PFSK-1 (cell line): Measurements from ENCODE around the gene NUBPL.

Experiments used
- FOXP2 ChIP-seq: optimal IDR thresholded peaks from 2 replicates; pipeline ENCODE3; 2011; ENCODE audit warnings: borderline replicate concordance, control low read depth, inconsistent platforms; ENCODE audit not compliant: insufficient read depth; ENCODE audit errors: extremely low read length, extremely low read depth
- POLR2AphosphoS5 ChIP-seq: IDR thresholded peaks from 2 replicates; pipeline ENCODE4 v1.6.1; 2012; ENCODE audit warnings: low read depth, mild to moderate bottlenecking, control low read depth, low read length, moderate library complexity
- SIN3A ChIP-seq: IDR thresholded peaks from 2 replicates; pipeline ENCODE4 v1.6.1; 2012; ENCODE audit warnings: mild to moderate bottlenecking, low read length, moderate library complexity, borderline replicate concordance; ENCODE audit not compliant: insufficient read depth
- TAF1 ChIP-seq: IDR thresholded peaks from 2 replicates; pipeline ENCODE4 v1.6.1; 2012; ENCODE audit warnings: low read length, control low read depth, borderline replicate concordance; ENCODE audit not compliant: insufficient read depth
- TF ChIP-seq, protein P1 (sequence below), 2 experiments: IDR thresholded peaks; 2 replicates each; pipeline versions ENCODE4 v1.6.1 to v1.8.0; 2011 to 2012; ENCODE audit warnings: low read depth in 2 of 2, low read length in 2 of 2, control low read depth in 1 of 2, inconsistent platforms in 1 of 2, mild to moderate bottlenecking in 1 of 2, moderate library complexity in 1 of 2; ENCODE audit not compliant: insufficient read depth in 1 of 2

NUBPL gene

GRCh38 chr14:31828946-31829868 is 268.0 kb downstream of the NUBPL start:
- no peak for TF ChIP-seq POLR2AphosphoS5
- no peak for TF ChIP-seq SIN3A
- TF ChIP-seq, protein P1, sequence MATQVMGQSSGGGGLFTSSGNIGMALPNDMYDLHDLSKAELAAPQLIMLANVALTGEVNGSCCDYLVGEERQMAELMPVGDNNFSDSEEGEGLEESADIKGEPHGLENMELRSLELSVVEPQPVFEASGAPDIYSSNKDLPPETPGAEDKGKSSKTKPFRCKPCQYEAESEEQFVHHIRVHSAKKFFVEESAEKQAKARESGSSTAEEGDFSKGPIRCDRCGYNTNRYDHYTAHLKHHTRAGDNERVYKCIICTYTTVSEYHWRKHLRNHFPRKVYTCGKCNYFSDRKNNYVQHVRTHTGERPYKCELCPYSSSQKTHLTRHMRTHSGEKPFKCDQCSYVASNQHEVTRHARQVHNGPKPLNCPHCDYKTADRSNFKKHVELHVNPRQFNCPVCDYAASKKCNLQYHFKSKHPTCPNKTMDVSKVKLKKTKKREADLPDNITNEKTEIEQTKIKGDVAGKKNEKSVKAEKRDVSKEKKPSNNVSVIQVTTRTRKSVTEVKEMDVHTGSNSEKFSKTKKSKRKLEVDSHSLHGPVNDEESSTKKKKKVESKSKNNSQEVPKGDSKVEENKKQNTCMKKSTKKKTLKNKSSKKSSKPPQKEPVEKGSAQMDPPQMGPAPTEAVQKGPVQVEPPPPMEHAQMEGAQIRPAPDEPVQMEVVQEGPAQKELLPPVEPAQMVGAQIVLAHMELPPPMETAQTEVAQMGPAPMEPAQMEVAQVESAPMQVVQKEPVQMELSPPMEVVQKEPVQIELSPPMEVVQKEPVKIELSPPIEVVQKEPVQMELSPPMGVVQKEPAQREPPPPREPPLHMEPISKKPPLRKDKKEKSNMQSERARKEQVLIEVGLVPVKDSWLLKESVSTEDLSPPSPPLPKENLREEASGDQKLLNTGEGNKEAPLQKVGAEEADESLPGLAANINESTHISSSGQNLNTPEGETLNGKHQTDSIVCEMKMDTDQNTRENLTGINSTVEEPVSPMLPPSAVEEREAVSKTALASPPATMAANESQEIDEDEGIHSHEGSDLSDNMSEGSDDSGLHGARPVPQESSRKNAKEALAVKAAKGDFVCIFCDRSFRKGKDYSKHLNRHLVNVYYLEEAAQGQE (IDR thresholded peaks at IDR 0.05; ENCODE audit: insufficient read depth in 1 of 2, low read depth in 2 of 2, low read length in 2 of 2) = no peak
- TF ChIP-seq FOXP2 = no peak
- TF ChIP-seq TAF1 = no peak

DNA sequence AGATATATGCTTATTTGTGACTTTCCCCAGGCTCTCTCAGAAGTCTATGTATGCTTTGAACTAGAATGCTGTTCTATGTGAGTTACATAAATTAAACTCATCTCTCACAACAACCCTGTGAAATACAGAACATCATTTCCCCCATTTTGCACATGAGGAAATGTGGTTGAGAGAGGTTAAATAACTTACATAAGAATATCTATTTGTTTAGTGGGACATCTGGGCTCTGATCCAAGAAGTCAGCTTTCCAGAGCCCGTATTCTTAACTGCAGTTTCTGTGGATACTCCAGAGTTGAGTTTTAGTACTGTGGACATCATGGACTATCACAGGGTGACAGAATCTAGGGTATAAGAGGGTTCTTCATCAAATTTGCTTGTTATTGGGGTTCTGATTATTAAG is 273.4 kb downstream of the NUBPL start:
- TF ChIP-seq, protein P1 (IDR thresholded peaks at IDR 0.05; ENCODE audit: insufficient read depth in 1 of 2, low read depth in 2 of 2, low read length in 2 of 2) = no peak
- TF ChIP-seq SIN3A = no peak
- TF ChIP-seq TAF1 = no peak
- no peak for TF ChIP-seq POLR2AphosphoS5
- no peak for TF ChIP-seq FOXP2

DNA sequence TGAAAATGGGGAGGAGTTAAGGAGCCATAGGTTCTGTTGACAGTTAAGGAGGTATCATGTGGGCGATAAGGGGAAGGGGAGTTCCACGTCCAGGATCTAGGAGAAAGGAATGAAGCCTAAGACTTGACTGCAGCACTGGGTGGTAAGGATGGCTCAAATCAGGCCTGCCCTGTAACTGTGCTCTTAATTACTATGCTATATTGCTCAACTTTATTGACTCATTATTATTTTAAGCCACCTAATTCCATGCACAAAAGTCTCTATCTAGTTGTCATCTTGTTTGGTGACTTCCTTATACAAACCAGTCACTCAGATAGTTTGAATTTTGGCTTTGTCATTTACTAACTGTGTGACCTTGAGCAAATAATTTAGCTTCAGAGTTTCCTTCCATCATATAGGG is 273.8 kb downstream of the NUBPL start:
- TF ChIP-seq POLR2AphosphoS5 = no peak
- TF ChIP-seq SIN3A = no peak
- TF ChIP-seq, protein P1 (IDR thresholded peaks at IDR 0.05; ENCODE audit: insufficient read depth in 1 of 2, low read depth in 2 of 2, low read length in 2 of 2) = no peak
- no peak for TF ChIP-seq FOXP2
- no peak for TF ChIP-seq TAF1

DNA sequence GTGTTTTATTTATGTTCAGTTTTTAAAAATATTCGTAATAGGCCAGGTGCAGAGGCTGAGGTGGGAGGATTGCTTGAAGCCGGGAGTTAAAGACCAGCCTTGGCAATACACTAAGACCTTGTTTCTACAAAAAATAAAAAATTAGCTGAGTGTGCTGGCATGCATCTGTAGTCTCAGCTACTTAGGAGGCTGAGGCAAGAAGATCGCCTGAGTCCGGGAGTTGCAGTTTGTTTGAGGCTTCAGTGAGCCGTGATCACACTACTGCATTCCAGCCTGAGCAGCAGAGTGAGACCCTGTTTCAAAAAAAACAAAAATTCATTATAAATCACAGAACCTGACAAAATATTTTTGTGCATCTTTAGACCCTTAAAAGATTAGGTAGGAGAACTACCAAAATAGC is 275.8 kb downstream of the NUBPL start:
- no peak for TF ChIP-seq POLR2AphosphoS5
- TF ChIP-seq SIN3A = no peak
- TF ChIP-seq, protein P1 (IDR thresholded peaks at IDR 0.05; ENCODE audit: insufficient read depth in 1 of 2, low read depth in 2 of 2, low read length in 2 of 2) = no peak
- no peak for TF ChIP-seq FOXP2
- no peak for TF ChIP-seq TAF1
